Right cardiac atrium (tissue), 5 donors: ENCODE data around the gene CAVIN4. TPM values are rescaled to one million over a fixed set of nuclear protein-coding genes. Genes with fewer than 3 reads are reported as not detected.

Experiments used
- ATAC-seq, 2 donors: fragments of 200-7000 bp; cut with Tn5 transposase; one replicate each; pipeline versions ENCODE4 v1.8.0 to v1.9.1; 2020; ENCODE audit warnings: moderate library complexity in 2 of 2, mild to moderate bottlenecking in 1 of 2
- DNase-seq, 3 donors: peaks; one replicate each; pipeline ENCODE4 v3.0.0-alpha.2; 2020
- H3K27ac ChIP-seq: one replicate; pipeline ENCODE4 v1.5.1; 2013; ENCODE audit warnings: mild to moderate bottlenecking, low read length, control low read depth, moderate library complexity
- H3K27me3 ChIP-seq: one replicate; pipeline ENCODE4 v1.6.1; 2013; ENCODE audit not compliant: control insufficient read depth, insufficient read depth
- H3K4me1 ChIP-seq: one replicate; pipeline ENCODE4 v1.6.1; 2013; ENCODE audit warnings: low read length; ENCODE audit not compliant: control insufficient read depth, insufficient read depth
- H3K4me3 ChIP-seq: one replicate; pipeline ENCODE4 v1.5.1; 2013; ENCODE audit warnings: low read length, control low read depth
- H3K9me3 ChIP-seq: one replicate; pipeline ENCODE4 v1.6.1; 2013; ENCODE audit warnings: low read length; ENCODE audit not compliant: control insufficient read depth
- WGBS: extraction: QIAGEN DNeasy Blood & Tissue Kit; methylation state at CpG from one replicate; pipeline ENCODE4 v1.1.7; 2013; 5-methylcytosine and 5-hydroxymethylcytosine counted together
- intact Hi-C, 4 donors: fragments of 100-400 bp; cut with DNase I; formaldehyde crosslinking; loops; one replicate each; pipeline versions ENCODE4 v1.11.0 to v1.14.0; 2022 to 2023
- polyA plus RNA-seq: library from polyadenylated mRNA; stranded (reverse); fragments of 200-250 nt; gene quantifications from one replicate; pipeline ENCODE4 v1.2.3, GENCODE V29; 2013
- total RNA-seq, 4 donors: library from RNA; stranded (reverse); fragmentation: NEBNext Ultra II Directional; extraction: Animal tissue kit (Norgen Biotek cat#: 25700); gene quantifications; one replicate each; pipeline ENCODE4 v1.2.1, GENCODE V29; 2021
- donor health status: healthy with polysubstance abuse.
- donor health status: DM: no; HTN: yes; CAD: no.
- donor health status: DM: no; HTN: no; CAD: no.
- donor health status: DM: no; HTN: yes; CAD: no; lungs with severe emphysema.
- donor health status: DM: yes; HTN: yes; CAD: no.

The CAVIN4 gene
- total and polyA plus RNA-seq, 5 donors, result 14.9 to 60.2 (median 46.5) TPM

- H3K4me1 ChIP-seq, result peaks cover 3% of the 10 kb centered on the region
- H3K4me3 ChIP-seq, result no peak overlapping the region
- no peaks in the 10 kb centered on the region for H3K27me3 ChIP-seq
- DNase-seq (no peak), ATAC-seq (no peak)
- H3K27ac ChIP-seq, result no peak overlapping the region
- WGBS, result 51% methylated on average over 9 of the region's 9 CpGs
- H3K9me3 ChIP-seq, result no peaks in the 10 kb centered on the region
- intact Hi-C loops, result loop anchor here in 1 of 4 donors (10.0 kb wide), 1 partner anchor 83 kb away; no protein-coding TSS in a partner anchor
Measured at GRCh38 chr9:100587375-100587774, 9.5 kb downstream of the CAVIN4 start.

GRCh38 chr9:100589582-100589981 lies 11.7 kb downstream of the CAVIN4 start:
- intact Hi-C loops, result loop anchor here in 1 of 4 donors (10.0 kb wide), 1 partner anchor 85 kb away; no protein-coding TSS in a partner anchor
- H3K4me3 ChIP-seq, result no peak overlapping the region
- ATAC-seq (no peak), DNase-seq (no peak)
- no peaks in the 10 kb centered on the region for H3K27me3 ChIP-seq
- H3K27ac ChIP-seq, result no peak overlapping the region
- H3K4me1 ChIP-seq, result no peaks in the 10 kb centered on the region
- H3K9me3 ChIP-seq, result no peaks in the 10 kb centered on the region
- 85% methylated on average over 5 of the region's 5 CpGs for WGBS

GRCh38 chr9:100590481-100590880 lies 12.6 kb downstream of the CAVIN4 start:
- 39% methylated on average over 2 of the region's 2 CpGs for WGBS
- intact Hi-C loops, result loop anchor here in 3 of 4 donors (10.0 kb wide), 3 partner anchors 86 to 1426 kb away; no protein-coding TSS in a partner anchor
- ATAC-seq (no peak), DNase-seq (no peak)
- Histone ChIP-seq H3K4me1 (no peaks in the 10 kb centered on the region), H3K9me3 (no peaks in the 10 kb centered on the region), H3K27me3 (no peaks in the 10 kb centered on the region), H3K4me3 (no peak overlapping the region), H3K27ac (no peak overlapping the region)

GRCh38 chr9:100591139-100591538 lies 13.3 kb downstream of the CAVIN4 start:
- no peaks in the 10 kb centered on the region for H3K27me3 ChIP-seq
- ATAC-seq (no peak), DNase-seq (no peak)
- WGBS, result 92% methylated on average over 6 of the region's 6 CpGs
- no peaks in the 10 kb centered on the region for H3K4me1 ChIP-seq
- H3K4me3 ChIP-seq, result no peak overlapping the region
- no peaks in the 10 kb centered on the region for H3K9me3 ChIP-seq
- intact Hi-C loops, result loop anchor here in 3 of 4 donors (10.0 kb wide), 3 partner anchors 86 to 1426 kb away; no protein-coding TSS in a partner anchor
- no peak overlapping the region for H3K27ac ChIP-seq

- Histone ChIP-seq H3K4me3 (no peak overlapping the region), H3K4me1 (no peaks in the 10 kb centered on the region), H3K27ac (no peak overlapping the region), H3K9me3 (no peaks in the 10 kb centered on the region), H3K27me3 (no peaks in the 10 kb centered on the region)
- intact Hi-C loops, result loop anchor here in 3 of 4 donors (10.0 kb wide), 3 partner anchors 87 to 1427 kb away; no protein-coding TSS in a partner anchor
- DNase-seq (no peak), ATAC-seq (no peak)
- 88% methylated on average over 5 of the region's 5 CpGs for WGBS
Measured at GRCh38 chr9:100591639-100592412, 13.9 kb downstream of the CAVIN4 start.

GRCh38 chr9:100595391-100596199 lies 17.7 kb downstream of the CAVIN4 start:
- H3K27me3 ChIP-seq, result no peaks in the 10 kb centered on the region
- intact Hi-C loops, result loop anchor here in 3 of 4 donors (5.0 to 10.0 kb wide), 4 partner anchors 88 to 1431 kb away; no protein-coding TSS in a partner anchor
- no peak overlapping the region for H3K27ac ChIP-seq
- 14% methylated on average over 3 of the region's 3 CpGs for WGBS
- ATAC-seq (peak; percentile 56 to 69), DNase-seq (no peak)
- no peak overlapping the region for H3K4me3 ChIP-seq
- H3K9me3 ChIP-seq, result no peaks in the 10 kb centered on the region
- H3K4me1 ChIP-seq, result no peaks in the 10 kb centered on the region

GRCh38 chr9:100597236-100597635 lies 19.4 kb downstream of the CAVIN4 start:
- H3K27ac ChIP-seq, result no peak overlapping the region
- DNase-seq (no peak), ATAC-seq (peak in 1 of 2 donors; percentile 4)
- no peaks in the 10 kb centered on the region for H3K27me3 ChIP-seq
- WGBS, result 26% methylated on average over 6 of the region's 6 CpGs
- intact Hi-C loops, result loop anchor here in 3 of 4 donors (5.0 to 10.0 kb wide), 4 partner anchors 90 to 1432 kb away; no protein-coding TSS in a partner anchor
- H3K4me1 ChIP-seq, result no peaks in the 10 kb centered on the region
- H3K9me3 ChIP-seq, result no peaks in the 10 kb centered on the region
- H3K4me3 ChIP-seq, result no peak overlapping the region

GRCh38 chr9:100598641-100599145 lies 20.8 kb downstream of the CAVIN4 start:
- intact Hi-C loops, result loop anchor here in 3 of 4 donors (5.0 to 10.0 kb wide), 4 partner anchors 91 to 1434 kb away; no protein-coding TSS in a partner anchor
- WGBS, result 1% methylated on average over 41 of the region's 41 CpGs
- no peak overlapping the region for H3K27ac ChIP-seq

GRCh38 chr9:100600521-100601079 lies 22.7 kb downstream of the CAVIN4 start:
- H3K4me3 ChIP-seq, result no peak overlapping the region
- H3K27ac ChIP-seq, result no peak overlapping the region
- WGBS, result 81% methylated on average over 7 of the region's 7 CpGs
- no peaks in the 10 kb centered on the region for H3K9me3 ChIP-seq
- ATAC-seq (no peak), DNase-seq (peak in 2 of 3 donors; percentile 16 to 51)
- intact Hi-C loops, result loop anchor here in 2 of 4 donors (5.0 kb wide), 2 partner anchors 707 to 712 kb away; no protein-coding TSS in a partner anchor
- no peaks in the 10 kb centered on the region for H3K27me3 ChIP-seq
- H3K4me1 ChIP-seq, result no peaks in the 10 kb centered on the region

More at GRCh38 chr9:100598641-100599145, 20.8 kb downstream of the CAVIN4 start:
- H3K4me1 ChIP-seq, result no peaks in the 10 kb centered on the region
- ATAC-seq (peak; percentile 85 to 90), DNase-seq (peak; percentile 85 to 94 (median 92))
- peak overlapping the region; percentile 57 for H3K4me3 ChIP-seq
- H3K9me3 ChIP-seq, result no peaks in the 10 kb centered on the region
- no peaks in the 10 kb centered on the region for H3K27me3 ChIP-seq

GRCh38 chr9:100601216-100601615 lies 23.3 kb downstream of the CAVIN4 start:
- ATAC-seq, result no peak
- no peak overlapping the region for H3K27ac ChIP-seq

More at GRCh38 chr9:100601216-100601615, 23.3 kb downstream of the CAVIN4 start:
- Histone ChIP-seq H3K4me3 (no peak overlapping the region), H3K27me3 (no peaks in the 10 kb centered on the region), H3K4me1 (no peaks in the 10 kb centered on the region), H3K9me3 (no peaks in the 10 kb centered on the region)
- intact Hi-C loops, result loop anchor here in 2 of 4 donors (5.0 kb wide), 2 partner anchors 706 to 711 kb away; no protein-coding TSS in a partner anchor
- peak in 1 of 3 donors; percentile 13 for DNase-seq
